Activated CD4-positive, alpha-beta memory T cell treated with anti-CD3 and anti-CD28 coated beads, Interleukin-2, amount 10 ng/mL, durations not matched to agents 7 days and 5 days (primary cell): Measurements from ENCODE around the gene TUBA1C. TPM values are rescaled to one million over a fixed set of nuclear protein-coding genes. Genes with fewer than 3 reads are reported as not detected.
"Not testable (repeated sequence)": the region's sequence is repeated elsewhere in the genome, so short reads cannot be mapped to it uniquely, and the experiment has no call there.

ENCODE experiments used
- CTCF ChIA-PET: fragments of 350-600 bp; sonication (Branson Sonifier 250); formaldehyde crosslinking; loops from one replicate; lab custom pipeline; 2021; ENCODE audit warnings: antibody characterized with exemption, inconsistent platforms; lab: Charles Lee
- POLR2A ChIA-PET: fragments of 350-600 bp; sonication (Branson Sonifier 250); formaldehyde crosslinking; loops from one replicate; lab custom pipeline; 2021; ENCODE audit warnings: antibody characterized with exemption; lab: Charles Lee
- DNase-seq: peaks from one replicate; pipeline ENCODE4 v3.0.0-alpha.2; 2020
- H3K27ac Mint-ChIP-seq: one replicate; pipeline ENCODE4 v1.8.0; 2021; ENCODE audit warnings: mild to moderate bottlenecking, mixed read lengths
- H3K27me3 Mint-ChIP-seq: one replicate; pipeline ENCODE4 v1.8.0; 2021; ENCODE audit warnings: mixed read lengths
- H3K36me3 Mint-ChIP-seq: one replicate; pipeline ENCODE4 v1.8.0; 2021; ENCODE audit warnings: low read depth, mixed read lengths
- H3K4me1 Mint-ChIP-seq: one replicate; pipeline ENCODE4 v1.8.0; 2021; ENCODE audit warnings: mixed read lengths
- H3K4me3 Mint-ChIP-seq: one replicate; pipeline ENCODE4 v1.8.0; 2021; ENCODE audit warnings: mild to moderate bottlenecking, mixed read lengths
- H3K9me3 Mint-ChIP-seq: one replicate; pipeline ENCODE4 v1.8.0; 2021; ENCODE audit warnings: mixed read lengths
- total RNA-seq, 2 experiments: library from RNA; stranded (reverse); gene quantifications; one replicate each; pipeline ENCODE4 v1.2.3, GENCODE V29; 2021

The TUBA1C gene
- total RNA-seq, 2 experiments from 2014 or later = 250 to 262 TPM

- not testable (repeated sequence) for H3K36me3 Mint-ChIP-seq, H3K9me3 Mint-ChIP-seq, DNase-seq, H3K27me3 Mint-ChIP-seq, H3K4me3 Mint-ChIP-seq, H3K27ac Mint-ChIP-seq
- peaks cover 14% of the 10 kb centered on the region for H3K4me1 Mint-ChIP-seq
- ChIA-PET CTCF (interaction anchor here (0.7 to 1.7 kb wide), 4 partner anchors 15 to 112 kb away, joined by 3 to 5 read pairs (median 3); no protein-coding TSS in a partner anchor), POLR2A (interaction anchor here (1.0 to 1.3 kb wide), 2 partner anchors 10 to 126 kb away, joined by 3 read pairs; partner anchors contain the start of gene TUBA1B)
Measured at GRCh38 chr12:49257508-49258184, 7.2 kb upstream of the TUBA1C start.

- DNase-seq = no peak
- Mint-ChIP-seq H3K4me1 (peaks cover 22% of the 10 kb centered on the region), H3K27me3 (no peaks in the 10 kb centered on the region), H3K4me3 (no peak overlapping the region), H3K36me3 (peaks cover 5% of the 10 kb centered on the region), H3K9me3 (no peaks in the 10 kb centered on the region), H3K27ac (no peak overlapping the region)
- ChIA-PET CTCF (interaction anchor here (1.4 kb wide), 1 partner anchor 24 kb away, joined by 5 read pairs; no protein-coding TSS in a partner anchor), POLR2A (no interaction called here)
Measured at GRCh38 chr12:49259452-49259851, 5.4 kb upstream of the TUBA1C start.

- CTCF ChIA-PET = interaction anchor here (0.6 to 1.4 kb wide), 2 partner anchors 25 to 164 kb away, joined by 3 to 5 read pairs; no protein-coding TSS in a partner anchor
- POLR2A ChIA-PET = interaction anchor here (0.9 kb wide), 1 partner anchor 63 kb away, joined by 3 read pairs; the partner anchor contains the start of gene TROAP
Measured at GRCh38 chr12:49260166-49260565, 4.7 kb upstream of the TUBA1C start.

GRCh38 chr12:49260571-49261363, 4.1 kb upstream of the TUBA1C start:
- Mint-ChIP-seq H3K9me3 (no peaks in the 10 kb centered on the region), H3K27me3 (no peaks in the 10 kb centered on the region), H3K4me1 (peaks cover 24% of the 10 kb centered on the region), H3K36me3 (peaks cover 11% of the 10 kb centered on the region), H3K4me3 (no peak overlapping the region), H3K27ac (no peak overlapping the region)
- DNase-seq = no peak
- POLR2A ChIA-PET = interaction anchor here (0.6 to 0.9 kb wide), 3 partner anchors 17 to 310 kb away, joined by 3 read pairs; partner anchors contain the start of gene TROAP
- CTCF ChIA-PET = interaction anchor here (0.6 to 1.4 kb wide), 2 partner anchors 26 to 165 kb away, joined by 3 to 5 read pairs; no protein-coding TSS in a partner anchor

More at GRCh38 chr12:49260166-49260565, 4.7 kb upstream of the TUBA1C start:
- Mint-ChIP-seq H3K27ac (no peak overlapping the region), H3K9me3 (no peaks in the 10 kb centered on the region), H3K36me3 (peaks cover 6% of the 10 kb centered on the region), H3K27me3 (no peaks in the 10 kb centered on the region), H3K4me1 (peaks cover 22% of the 10 kb centered on the region), H3K4me3 (no peak overlapping the region)
- no peak for DNase-seq

GRCh38 chr12:49261721-49262120, 3.2 kb upstream of the TUBA1C start:
- ChIA-PET POLR2A (interaction anchor here (0.6 to 7.6 kb wide), 4 partner anchors 18 to 309 kb away, joined by 3 to 132 read pairs (median 3); partner anchors contain the start of genes LMBR1L and TUBA1B), CTCF (no interaction called here)
- peaks cover 17% of the 10 kb centered on the region for H3K36me3 Mint-ChIP-seq
- H3K4me3 Mint-ChIP-seq = no peak overlapping the region
- H3K9me3 Mint-ChIP-seq = no peaks in the 10 kb centered on the region
- peaks cover 30% of the 10 kb centered on the region for H3K4me1 Mint-ChIP-seq
- no peak for DNase-seq
- no peaks in the 10 kb centered on the region for H3K27me3 Mint-ChIP-seq
- H3K27ac Mint-ChIP-seq = no peak overlapping the region

- no peaks in the 10 kb centered on the region for H3K9me3 Mint-ChIP-seq
- CTCF ChIA-PET = interaction anchor here (0.5 to 1.6 kb wide), 12 partner anchors 10 to 478 kb away, joined by 3 to 8 read pairs (median 4); partner anchors contain the start of genes TMBIM6 and TUBA1B
- no peaks in the 10 kb centered on the region for H3K27me3 Mint-ChIP-seq
- no peak for DNase-seq
- H3K4me3 Mint-ChIP-seq = peak overlapping the region; percentile 86
- POLR2A ChIA-PET = interaction anchor here (1.1 to 7.6 kb wide), 16 partner anchors 10 to 478 kb away, joined by 4 to 132 read pairs (median 8); partner anchors contain the start of genes SPATS2, TMBIM6, TROAP and TUBA1A
- H3K36me3 Mint-ChIP-seq = peaks cover 30% of the 10 kb centered on the region
- peak overlapping the region; percentile 12 for H3K27ac Mint-ChIP-seq
- H3K4me1 Mint-ChIP-seq = peaks cover 43% of the 10 kb centered on the region
Measured at GRCh38 chr12:49263400-49263763, 1.5 kb upstream of the TUBA1C start.

- Mint-ChIP-seq H3K9me3 (no peaks in the 10 kb centered on the region), H3K27ac (peak overlapping the region; percentile 95), H3K27me3 (no peaks in the 10 kb centered on the region), H3K36me3 (peaks cover 41% of the 10 kb centered on the region), H3K4me3 (peak overlapping the region; percentile 95), H3K4me1 (peaks cover 54% of the 10 kb centered on the region)
- ChIA-PET CTCF (interaction anchor here (0.7 to 1.6 kb wide), 10 partner anchors 25 to 477 kb away, joined by 3 to 8 read pairs (median 4); partner anchors contain the start of genes TMBIM6 and TUBA1B), POLR2A (interaction anchor here (0.6 to 7.6 kb wide), 32 partner anchors 10 to 579 kb away, joined by 3 to 132 read pairs (median 5); partner anchors contain the start of genes BCDIN3D, LMBR1L, PRPH and RHEBL1)
- DNase-seq = no peak
Measured at GRCh38 chr12:49264466-49264872, 413 bp upstream of the TUBA1C start.

GRCh38 chr12:49269191-49269590, 4.3 kb downstream of the TUBA1C start:
- CTCF ChIA-PET = interaction anchor here (1.0 to 1.8 kb wide), 4 partner anchors 20 to 77 kb away, joined by 3 to 4 read pairs (median 3); partner anchors contain the start of genes DNAJC22 and PRPH

GRCh38 chr12:49272790-49273725, 8.2 kb downstream of the TUBA1C start:
- CTCF ChIA-PET = no interaction called here
- Mint-ChIP-seq H3K27me3 (no peaks in the 10 kb centered on the region), H3K4me1 (peaks cover 24% of the 10 kb centered on the region), H3K36me3 (peaks cover 58% of the 10 kb centered on the region), H3K27ac (no peak overlapping the region), H3K4me3 (no peak overlapping the region), H3K9me3 (no peaks in the 10 kb centered on the region)
- POLR2A ChIA-PET = interaction anchor here (0.9 to 3.5 kb wide), 3 partner anchors 9 to 83 kb away, joined by 3 to 18 read pairs (median 9); partner anchors contain the start of gene TUBA1C
- DNase-seq = no peak

More at GRCh38 chr12:49269191-49269590, 4.3 kb downstream of the TUBA1C start:
- H3K36me3 Mint-ChIP-seq = peaks cover 75% of the 10 kb centered on the region
- H3K27ac Mint-ChIP-seq = peak overlapping the region; percentile 65
- not testable (repeated sequence) for H3K4me3 Mint-ChIP-seq, H3K9me3 Mint-ChIP-seq, H3K27me3 Mint-ChIP-seq, DNase-seq
- POLR2A ChIA-PET = interaction anchor here (0.8 to 1.0 kb wide), 2 partner anchors 69 to 138 kb away, joined by 3 to 4 read pairs; partner anchors contain the start of gene TUBA1B
- H3K4me1 Mint-ChIP-seq = peaks cover 45% of the 10 kb centered on the region

GRCh38 chr12:49273726-49274395, 9.0 kb downstream of the TUBA1C start:
- DNase-seq = no peak
- Mint-ChIP-seq H3K27ac (no peak overlapping the region), H3K27me3 (no peaks in the 10 kb centered on the region), H3K4me1 (peaks cover 17% of the 10 kb centered on the region), H3K4me3 (no peak overlapping the region), H3K9me3 (no peaks in the 10 kb centered on the region), H3K36me3 (peaks cover 53% of the 10 kb centered on the region)
- ChIA-PET CTCF (no interaction called here), POLR2A (interaction anchor here (0.6 to 3.5 kb wide), 5 partner anchors 9 to 319 kb away, joined by 3 to 18 read pairs (median 4); partner anchors contain the start of genes PRPH and TUBA1C)
